Measurements from ENCODE around the gene ADCY2. TPM values are rescaled to one million over a fixed set of nuclear protein-coding genes. Genes with fewer than 3 reads are reported as not detected.

The ADCY2 gene
- total RNA-seq, 4 donors from 2014 or later, result 0.19 to 2.7 (median 0.59) TPM; not detected in 1

DNA sequence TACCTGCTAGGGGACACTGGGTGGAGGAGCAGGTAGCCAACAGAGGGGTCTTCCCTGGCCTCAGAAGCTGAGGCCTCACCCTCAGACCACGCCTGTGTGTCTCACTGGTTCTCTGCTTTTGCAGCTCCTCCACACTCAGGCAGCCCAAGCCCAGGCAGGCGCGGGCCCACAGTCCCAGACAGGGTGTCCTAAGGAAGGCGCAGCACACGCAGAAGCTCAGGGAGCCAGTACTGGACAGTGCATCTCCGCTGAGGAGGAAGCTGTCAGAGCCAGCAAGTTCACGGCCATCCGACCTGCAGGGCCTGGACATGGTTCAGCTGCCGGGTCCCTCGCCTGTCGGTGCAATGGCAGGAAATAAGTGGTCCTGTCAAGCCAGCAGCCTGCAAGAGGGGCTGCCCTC, 429.7 kb downstream of the ADCY2 start:
- no peaks in the 10 kb centered on the region for H3K9me3 ChIP-seq
- no peak overlapping the region for H3K27ac ChIP-seq
- DNase-seq, result no peak
- H3K4me1 ChIP-seq, result no peaks in the 10 kb centered on the region
- no peaks in the 10 kb centered on the region for H3K36me3 ChIP-seq
- intact Hi-C loops (cut with DNase I), result no loop called here
- H3K4me3 ChIP-seq, result no peak overlapping the region
- 87 to 100% methylated on average over 1 to 7 of the region's 11 CpGs for WGBS, 2 donors
- no peak for TF ChIP-seq POLR2A (IDR thresholded peaks at IDR 0.05)
- TF ChIP-seq, protein P1, sequence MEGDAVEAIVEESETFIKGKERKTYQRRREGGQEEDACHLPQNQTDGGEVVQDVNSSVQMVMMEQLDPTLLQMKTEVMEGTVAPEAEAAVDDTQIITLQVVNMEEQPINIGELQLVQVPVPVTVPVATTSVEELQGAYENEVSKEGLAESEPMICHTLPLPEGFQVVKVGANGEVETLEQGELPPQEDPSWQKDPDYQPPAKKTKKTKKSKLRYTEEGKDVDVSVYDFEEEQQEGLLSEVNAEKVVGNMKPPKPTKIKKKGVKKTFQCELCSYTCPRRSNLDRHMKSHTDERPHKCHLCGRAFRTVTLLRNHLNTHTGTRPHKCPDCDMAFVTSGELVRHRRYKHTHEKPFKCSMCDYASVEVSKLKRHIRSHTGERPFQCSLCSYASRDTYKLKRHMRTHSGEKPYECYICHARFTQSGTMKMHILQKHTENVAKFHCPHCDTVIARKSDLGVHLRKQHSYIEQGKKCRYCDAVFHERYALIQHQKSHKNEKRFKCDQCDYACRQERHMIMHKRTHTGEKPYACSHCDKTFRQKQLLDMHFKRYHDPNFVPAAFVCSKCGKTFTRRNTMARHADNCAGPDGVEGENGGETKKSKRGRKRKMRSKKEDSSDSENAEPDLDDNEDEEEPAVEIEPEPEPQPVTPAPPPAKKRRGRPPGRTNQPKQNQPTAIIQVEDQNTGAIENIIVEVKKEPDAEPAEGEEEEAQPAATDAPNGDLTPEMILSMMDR (IDR thresholded peaks at IDR 0.05), result no peak
- no peaks in the 10 kb centered on the region for H3K27me3 ChIP-seq

DNA sequence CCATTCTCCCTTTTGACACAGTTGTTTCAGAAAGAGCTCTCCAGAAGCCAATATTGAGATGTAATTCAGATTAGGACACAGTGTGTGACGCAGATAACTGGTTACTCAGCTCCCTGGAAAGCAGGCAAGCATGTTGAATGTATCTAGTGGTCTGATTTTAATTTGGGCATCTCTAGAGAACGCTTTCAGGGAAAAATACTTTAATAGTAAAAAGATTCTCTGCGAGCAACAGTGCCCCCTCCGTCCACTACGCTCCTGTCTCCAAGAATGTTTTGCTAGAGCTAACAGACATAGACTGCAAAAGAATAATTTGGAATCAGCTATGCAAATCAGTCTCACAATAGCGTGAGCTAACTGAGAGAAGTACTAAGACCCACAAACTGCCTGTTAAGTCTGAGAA, 431.7 kb downstream of the ADCY2 start:
- Histone ChIP-seq H3K4me1 (no peaks in the 10 kb centered on the region), H3K9me3 (no peaks in the 10 kb centered on the region), H3K27ac (no peak overlapping the region), H3K27me3 (no peaks in the 10 kb centered on the region), H3K36me3 (no peaks in the 10 kb centered on the region), H3K4me3 (no peak overlapping the region)
- no peak for DNase-seq
- WGBS, 2 donors, result 78 to 91% methylated on average over 6 of the region's 6 CpGs
- TF ChIP-seq, protein P1 (IDR thresholded peaks at IDR 0.05), result no peak
- TF ChIP-seq POLR2A (IDR thresholded peaks at IDR 0.05), result no peak
- intact Hi-C loops (cut with DNase I), result no loop called here

DNA sequence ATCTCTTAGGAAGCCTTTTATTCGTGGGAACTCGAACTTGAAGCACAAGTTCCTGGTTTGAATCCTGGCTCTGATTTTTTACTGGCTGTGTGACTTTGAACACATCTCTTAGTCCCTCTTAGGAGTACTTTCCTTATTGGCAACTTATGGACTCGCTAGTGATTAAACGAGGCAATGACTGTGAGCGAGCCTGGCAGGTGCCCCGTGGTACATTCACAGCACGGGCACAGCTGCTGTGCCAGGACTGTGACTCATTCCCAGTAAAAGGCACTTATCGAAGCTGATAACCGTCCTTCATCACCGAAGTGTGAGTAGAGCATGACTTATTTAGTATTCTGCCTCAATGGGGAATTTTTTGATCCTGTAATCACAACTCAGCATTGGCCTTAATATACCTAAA, 432.3 kb downstream of the ADCY2 start:
- Histone ChIP-seq H3K27me3 (no peaks in the 10 kb centered on the region), H3K36me3 (no peaks in the 10 kb centered on the region), H3K4me1 (no peaks in the 10 kb centered on the region), H3K9me3 (no peaks in the 10 kb centered on the region), H3K27ac (no peak overlapping the region), H3K4me3 (no peak overlapping the region)
- TF ChIP-seq, protein P1 (IDR thresholded peaks at IDR 0.05), result no peak
- TF ChIP-seq POLR2A (IDR thresholded peaks at IDR 0.05), result no peak
- intact Hi-C loops (cut with DNase I), result no loop called here
- 45 to 65% methylated on average over 10 of the region's 10 CpGs for WGBS, 2 donors
- DNase-seq, result no peak

DNA sequence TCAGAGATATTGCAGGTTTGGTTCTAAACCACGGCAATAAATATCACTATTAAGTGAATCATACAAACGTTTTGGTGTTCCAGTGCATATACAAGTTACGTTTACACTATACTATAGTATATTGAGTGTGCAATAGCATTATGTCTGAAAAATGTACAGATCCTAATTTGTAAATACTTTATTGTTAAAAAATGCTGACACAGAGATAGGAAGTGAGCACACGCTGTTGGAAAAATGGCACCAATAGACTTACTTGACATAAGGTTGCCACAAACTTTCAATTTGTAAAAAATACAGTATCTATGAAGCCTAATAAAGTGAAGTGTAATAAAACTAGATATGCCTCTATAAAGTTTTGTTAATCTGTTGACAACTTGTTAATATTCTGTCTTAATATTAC, 439.0 kb downstream of the ADCY2 start:
- Histone ChIP-seq H3K4me3 (no peak overlapping the region), H3K4me1 (no peaks in the 10 kb centered on the region), H3K27me3 (no peaks in the 10 kb centered on the region), H3K36me3 (no peaks in the 10 kb centered on the region), H3K9me3 (no peaks in the 10 kb centered on the region), H3K27ac (no peak overlapping the region)
- no peak for TF ChIP-seq POLR2A (IDR thresholded peaks at IDR 0.05)
- TF ChIP-seq, protein P1 (IDR thresholded peaks at IDR 0.05), result no peak
- intact Hi-C loops (cut with DNase I), result no loop called here
- 83 to 88% methylated on average over 4 of the region's 4 CpGs for WGBS, 2 donors
- no peak for DNase-seq

DNA sequence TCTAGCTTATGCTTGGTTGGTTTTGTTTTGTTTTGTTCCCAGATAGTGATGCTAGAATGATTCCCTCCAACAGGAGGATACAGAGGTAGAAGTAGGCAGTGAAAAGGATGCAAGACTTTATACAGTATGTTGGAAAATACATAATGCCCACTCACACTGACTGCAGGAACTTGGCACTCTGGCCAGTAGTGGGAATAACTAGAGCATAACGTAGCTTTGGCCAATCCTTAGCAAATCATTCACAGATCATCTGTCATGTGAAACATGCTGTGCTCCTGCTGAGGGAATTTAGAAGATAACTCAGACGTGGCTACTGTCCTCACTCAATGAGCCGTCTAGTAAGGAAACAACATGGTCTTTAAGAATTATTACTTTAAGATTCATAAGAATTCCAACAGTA, 441.5 kb downstream of the ADCY2 start:
- Histone ChIP-seq H3K36me3 (no peaks in the 10 kb centered on the region), H3K27ac (no peak overlapping the region), H3K27me3 (no peaks in the 10 kb centered on the region), H3K4me1 (no peaks in the 10 kb centered on the region), H3K9me3 (no peaks in the 10 kb centered on the region), H3K4me3 (no peak overlapping the region)
- WGBS, 2 donors, result 41 to 45% methylated on average over 3 of the region's 3 CpGs
- no peak for TF ChIP-seq POLR2A (IDR thresholded peaks at IDR 0.05)
- TF ChIP-seq, protein P1 (IDR thresholded peaks at IDR 0.05), result no peak
- no peak for DNase-seq
- intact Hi-C loops (cut with DNase I), result no loop called here

All from esophagus squamous epithelium (tissue), 5 donors.